HG02588 (cell line): ENCODE results near the gene ZNF324.
"Not testable (repeated sequence)": the region's sequence is repeated elsewhere in the genome, so short reads cannot be mapped to it uniquely, and the experiment has no call there.

Source experiments
- ATAC-seq: cut with Tn5 transposase; IDR thresholded peaks from one replicate; pipeline ENCODE4 v1.9.1; 2021; ENCODE audit warnings: mild to moderate bottlenecking, moderate library complexity; ENCODE audit not compliant: unreplicated experiment

ZNF324 gene

DNA sequence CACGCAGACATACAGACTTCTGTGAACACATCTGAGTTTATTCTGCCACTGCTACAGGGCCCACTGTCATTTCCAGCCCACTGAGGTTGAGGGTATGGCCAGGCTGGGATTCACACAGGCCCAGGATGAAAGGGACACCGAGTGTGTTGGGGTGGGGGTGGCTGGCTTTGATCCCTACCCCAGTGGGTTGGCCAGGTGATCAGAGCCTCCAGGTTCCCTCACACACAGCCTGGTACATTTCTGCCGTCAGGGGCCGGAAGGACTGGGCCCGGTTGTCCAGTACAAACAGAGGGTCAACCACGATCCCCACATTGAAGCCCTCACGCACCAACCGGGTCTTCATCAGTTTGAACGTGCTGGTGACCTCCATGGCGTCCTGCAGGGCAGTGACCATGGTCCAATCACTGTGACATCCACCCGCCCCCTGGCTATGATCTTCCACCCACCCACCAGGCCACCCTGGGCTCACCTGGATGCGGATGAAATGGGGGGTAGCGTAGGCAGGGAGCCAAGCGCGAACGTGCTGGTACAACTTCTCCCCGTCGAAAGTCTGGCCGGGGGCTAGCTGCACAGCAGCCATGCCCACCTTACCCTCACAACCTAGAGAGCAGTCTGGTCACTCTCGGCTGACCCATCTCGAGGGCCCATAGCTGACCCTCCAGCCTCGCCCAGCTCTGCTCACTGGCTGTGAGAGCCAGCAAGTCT is 31.6 kb downstream of the ZNF324 start:
- ATAC-seq: no peak

DNA sequence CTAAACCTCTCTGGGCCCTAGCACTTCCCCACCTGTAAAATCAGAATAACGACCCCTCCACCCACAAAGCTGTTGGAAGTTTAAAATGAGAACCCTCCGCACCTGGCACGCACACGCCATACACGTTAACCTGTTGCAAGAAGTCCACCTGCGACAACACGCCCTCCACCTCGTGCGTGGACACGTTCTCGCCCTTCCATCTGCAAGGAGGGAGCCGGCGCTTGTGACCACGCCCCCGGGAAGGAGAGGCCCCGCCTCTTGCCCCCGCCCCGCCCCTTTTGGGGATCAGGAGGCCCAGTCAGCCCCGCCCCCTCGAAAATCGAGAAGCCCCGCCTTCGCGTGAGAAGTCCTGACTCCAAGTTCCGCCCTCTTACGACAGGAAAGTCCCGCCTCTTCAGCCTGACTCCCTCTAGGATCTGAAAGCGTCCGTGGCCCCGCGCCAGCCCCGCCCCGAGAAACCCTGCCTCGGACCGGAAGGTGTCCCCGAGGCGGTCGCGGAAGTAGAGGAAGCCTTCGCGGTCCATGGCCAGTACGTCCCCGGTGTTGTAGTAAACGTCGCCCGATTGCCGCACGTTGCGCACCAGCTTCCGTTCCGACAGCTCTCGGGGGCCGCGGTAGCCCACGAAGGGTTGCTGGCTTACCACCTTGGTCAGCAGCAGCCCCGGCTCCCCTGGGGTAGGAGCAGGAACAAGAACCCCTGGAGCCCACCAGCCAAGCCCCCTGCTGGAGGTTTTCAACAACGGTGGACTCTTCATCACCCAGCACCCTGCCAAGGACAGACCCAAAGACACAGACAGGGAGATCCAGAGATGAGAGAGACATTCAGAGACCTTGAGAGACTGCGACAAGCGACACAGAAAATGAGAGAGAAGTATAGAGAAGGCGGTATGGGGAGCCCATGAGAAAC is 32.4 kb downstream of the ZNF324 start:
- peak; percentile 88 for ATAC-seq

DNA sequence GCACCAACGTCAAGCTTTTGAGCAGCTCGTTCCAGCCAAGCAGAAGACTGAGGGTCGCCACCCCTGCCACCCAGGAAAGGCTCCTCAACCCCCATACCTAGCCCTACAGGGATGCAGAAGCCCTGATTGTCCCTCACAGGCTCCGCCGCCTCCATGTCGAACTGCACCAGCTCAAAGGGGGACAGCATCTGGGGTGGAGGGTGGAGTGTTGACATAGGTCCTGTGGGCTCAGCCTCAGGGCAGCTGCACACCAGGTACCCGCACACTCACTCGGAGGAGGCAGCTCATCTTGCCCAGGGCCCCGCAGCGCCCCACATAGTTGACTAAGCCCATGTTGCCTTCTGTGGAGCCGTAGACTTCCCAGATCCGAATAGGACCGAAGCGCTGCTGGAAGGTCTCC is 33.4 kb downstream of the ZNF324 start:
- no peak for ATAC-seq

DNA sequence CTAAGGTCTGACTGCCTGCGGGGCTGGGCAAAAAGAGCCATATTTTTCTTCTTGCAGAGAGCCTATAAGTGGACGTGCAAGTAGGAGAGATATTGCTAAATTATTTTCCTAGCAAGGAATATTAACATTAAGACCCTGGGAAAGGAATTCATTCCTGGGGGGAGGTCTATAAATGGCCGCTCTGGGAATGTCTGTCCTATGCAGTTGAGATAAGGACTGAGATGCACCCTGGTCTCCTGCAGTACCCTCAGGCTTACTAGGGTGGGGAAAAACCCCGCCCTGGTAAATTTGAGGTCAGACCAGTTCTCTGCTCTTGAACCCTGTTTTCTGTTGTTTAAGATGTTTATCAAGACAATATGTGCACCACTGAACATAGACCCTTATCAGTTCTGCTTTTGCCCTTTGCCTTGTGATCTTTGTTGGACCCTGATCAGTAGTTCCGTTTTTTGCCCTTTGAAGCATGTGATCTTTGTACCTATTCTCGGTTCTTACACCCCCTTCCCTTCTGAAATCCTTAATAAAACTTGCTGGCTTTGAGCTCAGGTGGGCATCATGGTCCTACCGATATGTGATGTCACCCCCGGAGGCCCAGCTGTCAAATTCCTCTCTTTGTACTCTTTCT is 40.8 kb downstream of the ZNF324 start:
- ATAC-seq: not testable (repeated sequence)

DNA sequence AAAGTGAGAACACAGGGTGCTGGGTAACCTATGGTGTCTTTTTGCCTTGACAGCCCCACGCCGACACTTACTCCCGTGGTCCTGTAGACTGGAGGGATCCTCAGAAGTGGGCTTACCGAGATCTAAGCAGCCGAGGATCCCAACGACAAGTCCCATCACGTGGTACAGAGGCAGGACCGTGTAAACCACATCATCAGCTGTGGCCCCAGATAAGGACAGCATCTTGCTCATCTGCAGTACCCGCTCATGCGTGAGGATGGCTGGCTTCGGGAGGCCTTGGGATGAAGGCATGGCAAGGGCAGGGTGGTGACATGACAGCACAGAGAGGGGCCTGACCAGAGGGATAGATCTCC is 42.8 kb downstream of the ZNF324 start:
- ATAC-seq: no peak

DNA sequence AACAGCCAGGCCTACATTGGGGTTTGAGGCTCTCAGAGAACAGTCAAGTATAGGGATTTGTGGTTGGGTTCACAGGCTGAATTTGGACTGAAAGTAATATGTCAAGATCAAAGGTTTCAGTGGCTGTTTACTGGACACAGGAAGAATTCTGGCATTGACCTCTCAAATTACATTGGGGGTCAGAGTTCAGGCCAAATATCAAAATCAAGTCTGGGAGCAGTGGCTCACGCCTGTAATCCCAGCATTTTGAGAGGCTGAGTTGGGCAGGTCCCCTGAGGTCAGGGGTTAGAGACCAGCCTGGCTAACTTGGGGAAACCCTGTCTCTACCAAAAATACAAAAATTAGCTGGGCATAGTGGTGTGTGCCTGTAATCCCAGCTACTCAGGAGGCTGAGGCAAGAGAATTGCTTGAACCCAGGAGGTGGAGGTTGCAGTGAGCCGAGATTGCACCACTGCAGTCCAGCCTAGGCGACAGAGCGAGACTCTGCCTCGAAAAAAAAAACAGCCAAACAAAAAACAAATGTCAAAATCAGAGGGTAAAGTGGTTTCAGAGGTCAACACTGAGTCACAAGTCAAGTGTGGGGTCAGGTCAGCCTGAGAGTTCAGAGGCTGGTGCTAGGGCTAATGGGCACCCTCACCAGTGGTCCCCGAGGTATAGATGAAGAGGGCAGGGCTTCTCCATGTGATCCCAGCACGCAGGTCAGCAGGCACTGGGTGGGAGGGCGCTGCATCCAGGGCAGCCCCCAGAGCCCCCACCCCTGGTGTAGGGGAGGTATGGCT is 43.4 kb downstream of the ZNF324 start:
- no peak for ATAC-seq

DNA sequence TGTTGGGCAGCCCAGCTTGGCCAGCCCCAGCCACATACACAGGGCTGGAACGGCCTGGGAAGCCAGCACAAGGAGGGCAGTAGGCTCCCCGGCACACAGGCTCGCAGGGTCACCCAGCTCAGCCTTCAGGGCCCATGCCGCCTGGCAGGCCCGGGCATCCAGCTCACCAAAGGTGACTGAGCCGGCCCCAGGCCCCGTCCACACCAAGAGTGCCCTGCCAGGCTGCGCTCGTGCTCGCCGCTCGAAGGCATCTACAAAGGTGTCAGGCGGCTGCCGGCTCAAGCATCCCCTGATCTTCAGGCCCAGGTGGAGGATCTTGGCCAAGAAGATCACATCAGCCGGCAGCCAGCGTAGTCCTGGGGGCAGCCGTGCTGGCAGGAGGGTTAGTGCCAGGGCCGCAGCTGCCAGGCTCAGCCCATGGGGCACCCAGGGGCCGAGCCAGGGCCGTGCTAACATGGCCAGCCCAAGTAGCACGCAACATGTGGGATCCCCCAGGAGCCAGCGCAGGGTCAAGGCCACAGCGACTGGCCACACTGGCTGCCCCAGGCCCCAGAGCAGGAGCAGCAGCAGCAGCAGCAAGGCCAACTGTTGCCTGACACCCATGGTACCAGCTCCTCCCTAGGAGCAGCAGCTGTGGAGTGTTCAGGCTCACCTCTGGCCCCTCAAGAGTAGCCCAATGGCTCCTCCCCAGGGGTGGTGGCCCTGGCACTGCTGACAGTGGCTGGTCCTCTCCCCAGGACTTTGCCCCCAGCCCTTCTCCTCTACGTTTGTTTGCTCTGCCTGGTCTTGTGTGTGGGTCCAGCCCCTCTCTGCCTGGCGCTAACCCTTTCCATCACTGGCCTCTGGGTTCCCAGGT is 44.7 kb downstream of the ZNF324 start, which contains the start of gene SLC27A5:
SLC27A5 (minus strand) TSS at position 640 of the 856 bp plus-strand sequence; CDS start at position 603, 37 bp downstream.
- ATAC-seq: no peak

DNA sequence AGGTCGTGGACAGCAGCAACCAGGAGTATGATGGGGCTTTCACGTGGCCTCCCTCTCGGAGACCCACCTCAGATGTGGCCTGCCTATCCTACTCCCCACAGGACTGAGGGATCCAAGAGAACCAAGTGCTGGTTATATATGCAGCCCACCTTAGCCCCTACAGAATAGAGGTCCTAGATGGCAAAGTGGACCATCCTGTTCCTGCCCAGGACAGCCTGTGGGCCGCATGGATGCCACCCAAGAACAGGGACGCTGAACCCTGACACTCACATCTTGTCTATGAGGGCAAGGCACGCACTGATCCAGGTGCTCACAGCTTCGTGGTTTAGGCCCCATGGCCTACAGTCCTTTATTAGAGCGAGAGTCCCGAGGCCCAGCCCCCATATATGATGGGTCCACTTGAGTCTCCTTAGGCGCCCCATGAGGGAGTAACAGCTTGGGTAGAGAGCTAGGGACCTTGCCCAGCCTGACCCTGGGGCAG is 46.4 kb downstream of the ZNF324 start:
- no peak for ATAC-seq

DNA sequence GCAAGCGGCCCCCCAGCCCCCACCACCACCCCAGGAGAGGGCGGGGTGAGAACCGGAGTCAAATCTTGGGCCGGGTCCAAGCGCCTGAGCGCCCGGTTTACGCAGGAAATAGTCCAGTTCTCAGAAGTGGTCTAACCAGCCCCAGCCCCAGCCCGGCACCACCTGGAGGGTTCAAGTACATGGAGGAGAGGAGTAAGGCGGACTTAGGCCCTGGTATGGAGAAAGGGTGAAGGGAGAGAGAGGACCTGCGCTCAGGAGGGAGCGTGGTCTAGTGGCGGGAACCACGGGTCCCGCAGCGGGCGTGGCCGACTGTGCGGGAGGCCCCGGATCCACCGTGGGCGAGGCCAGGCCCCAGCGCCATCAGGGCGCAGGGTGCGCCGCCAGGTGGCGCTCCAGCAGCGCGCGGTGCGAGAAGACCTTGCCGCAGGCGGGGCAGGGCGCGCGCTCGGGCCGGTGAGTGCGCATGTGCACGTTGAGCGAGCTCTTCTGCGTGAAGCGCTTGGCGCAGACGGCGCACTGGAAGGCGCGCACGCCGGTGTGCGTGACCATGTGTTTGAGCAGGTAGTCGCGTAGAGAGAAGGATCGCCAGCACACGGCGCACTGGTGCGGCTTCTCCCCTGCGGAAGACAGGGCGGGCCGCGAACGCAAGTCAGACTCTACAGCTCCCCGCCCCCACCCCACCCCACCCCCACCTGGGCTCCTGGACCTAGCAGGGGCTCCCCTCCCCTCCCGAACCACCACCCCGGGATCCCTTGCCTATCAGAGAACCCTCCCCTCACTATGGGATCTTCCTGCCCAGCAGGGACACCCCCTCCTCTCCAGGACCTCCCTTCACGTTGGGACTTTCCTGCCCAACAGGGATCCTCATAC is 47.0 kb downstream of the ZNF324 start:
- peak; percentile 68 for ATAC-seq

DNA sequence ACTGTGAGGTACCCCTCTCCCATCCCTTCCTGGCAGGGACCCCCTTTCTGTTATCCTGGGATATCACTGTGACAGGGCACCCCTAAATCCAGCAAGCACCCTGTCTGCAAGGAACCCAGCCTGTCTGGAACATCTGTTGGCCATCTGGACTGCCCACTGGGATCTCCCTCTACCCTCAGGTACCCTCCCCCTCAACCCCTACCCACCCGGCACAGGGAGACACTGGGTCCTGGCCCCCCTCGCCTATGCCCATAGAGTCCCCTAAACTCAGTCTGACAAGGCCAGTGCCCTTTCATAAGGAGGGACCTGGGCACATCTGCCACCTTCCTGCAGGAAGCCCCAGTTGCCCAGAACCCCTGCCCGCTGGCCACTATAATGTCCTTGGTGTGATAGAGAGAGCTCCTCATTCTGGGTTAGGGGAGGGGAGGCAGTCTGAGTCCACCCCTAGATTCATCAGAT is 47.7 kb downstream of the ZNF324 start:
- ATAC-seq: no peak

DNA sequence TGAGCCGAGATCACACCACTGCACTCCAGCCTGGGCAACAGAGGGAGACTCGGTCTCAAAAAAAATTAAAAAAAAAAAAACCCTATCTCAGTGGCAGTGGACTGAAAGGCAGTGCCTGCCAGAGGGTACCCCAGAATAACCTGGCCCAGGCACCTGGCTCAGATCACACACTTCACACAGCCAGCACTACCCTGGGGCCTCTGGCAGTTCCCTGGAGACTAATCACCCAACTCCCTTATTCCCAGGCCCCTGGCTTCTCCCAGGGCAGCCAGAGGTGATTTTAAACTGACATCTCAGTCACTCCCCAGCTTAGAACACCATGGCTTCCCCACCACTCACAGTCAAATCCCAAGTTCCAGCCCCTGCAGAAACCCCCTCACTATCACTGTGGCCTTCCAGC is 48.4 kb downstream of the ZNF324 start:
- no peak for ATAC-seq

DNA sequence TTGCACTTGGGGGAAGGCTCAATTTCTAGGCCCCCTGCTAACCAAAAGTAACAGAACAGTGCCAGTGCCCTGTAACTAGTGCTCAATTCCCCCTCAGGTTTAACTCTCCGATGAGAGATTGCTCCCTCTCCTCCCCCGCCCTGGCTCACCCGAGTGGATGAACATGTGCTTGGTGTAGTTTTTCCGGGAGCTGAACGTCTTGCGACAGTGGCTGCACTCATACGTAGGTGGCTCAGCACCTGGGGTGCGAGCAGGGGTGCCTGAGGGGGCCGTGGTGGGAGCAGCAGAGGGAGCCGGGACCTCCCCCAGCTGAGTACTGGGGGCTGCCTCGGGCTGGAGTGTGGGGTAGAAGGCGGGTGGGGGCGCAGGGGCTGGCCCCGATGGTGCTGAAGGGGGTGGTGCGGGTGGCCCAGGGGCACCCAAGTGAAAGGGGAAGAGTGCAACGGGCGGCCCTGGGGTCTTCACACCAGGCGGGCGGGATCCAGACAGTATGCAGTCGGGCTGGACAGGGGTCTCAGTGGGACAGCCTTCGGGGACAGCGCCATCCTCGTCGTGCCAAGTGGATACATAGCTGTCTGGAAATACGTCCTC is 49.5 kb downstream of the ZNF324 start:
- no peak for ATAC-seq

DNA sequence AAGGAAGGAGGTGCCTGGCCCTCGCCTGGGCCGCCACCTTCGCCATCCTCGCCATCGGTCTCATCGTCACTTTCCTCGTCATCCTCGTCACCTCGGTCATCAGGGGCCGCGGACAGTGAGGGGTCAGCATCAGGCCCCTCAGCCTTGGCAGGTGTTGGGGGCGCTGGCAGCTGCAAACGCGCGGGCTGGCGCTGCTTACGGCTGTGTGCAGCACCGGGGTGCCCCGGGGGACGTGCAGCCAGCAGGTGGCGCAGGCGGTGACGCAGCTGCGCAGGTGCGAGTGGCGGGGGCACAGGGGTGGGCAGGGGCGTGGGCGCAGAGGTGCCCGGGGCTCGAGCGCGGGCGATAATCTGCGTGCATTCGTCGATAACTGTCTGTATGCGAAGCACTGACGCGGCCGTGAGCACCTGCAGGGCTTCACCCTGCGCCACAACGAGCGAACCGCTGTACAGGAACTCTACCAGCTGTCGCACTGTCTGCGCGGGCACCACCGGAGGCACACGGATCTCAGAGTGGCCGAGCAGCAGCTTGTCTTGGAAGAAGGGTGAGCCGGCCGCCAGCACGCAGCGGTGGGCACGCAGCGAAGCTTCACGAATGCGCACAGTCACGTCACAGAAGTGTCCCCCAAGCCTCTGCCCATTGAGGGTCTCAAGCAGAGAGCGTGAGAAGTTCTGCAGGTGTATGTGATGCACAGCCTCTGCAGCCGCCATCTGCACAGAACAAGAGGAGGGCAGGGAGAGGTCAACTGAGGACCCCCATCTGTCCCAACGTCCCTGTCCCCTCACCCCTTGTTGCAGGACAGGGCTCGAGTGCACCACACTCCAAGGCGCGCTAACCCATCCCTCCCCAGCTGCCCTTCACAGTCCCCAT is 50.3 kb downstream of the ZNF324 start:
- no peak for ATAC-seq

DNA sequence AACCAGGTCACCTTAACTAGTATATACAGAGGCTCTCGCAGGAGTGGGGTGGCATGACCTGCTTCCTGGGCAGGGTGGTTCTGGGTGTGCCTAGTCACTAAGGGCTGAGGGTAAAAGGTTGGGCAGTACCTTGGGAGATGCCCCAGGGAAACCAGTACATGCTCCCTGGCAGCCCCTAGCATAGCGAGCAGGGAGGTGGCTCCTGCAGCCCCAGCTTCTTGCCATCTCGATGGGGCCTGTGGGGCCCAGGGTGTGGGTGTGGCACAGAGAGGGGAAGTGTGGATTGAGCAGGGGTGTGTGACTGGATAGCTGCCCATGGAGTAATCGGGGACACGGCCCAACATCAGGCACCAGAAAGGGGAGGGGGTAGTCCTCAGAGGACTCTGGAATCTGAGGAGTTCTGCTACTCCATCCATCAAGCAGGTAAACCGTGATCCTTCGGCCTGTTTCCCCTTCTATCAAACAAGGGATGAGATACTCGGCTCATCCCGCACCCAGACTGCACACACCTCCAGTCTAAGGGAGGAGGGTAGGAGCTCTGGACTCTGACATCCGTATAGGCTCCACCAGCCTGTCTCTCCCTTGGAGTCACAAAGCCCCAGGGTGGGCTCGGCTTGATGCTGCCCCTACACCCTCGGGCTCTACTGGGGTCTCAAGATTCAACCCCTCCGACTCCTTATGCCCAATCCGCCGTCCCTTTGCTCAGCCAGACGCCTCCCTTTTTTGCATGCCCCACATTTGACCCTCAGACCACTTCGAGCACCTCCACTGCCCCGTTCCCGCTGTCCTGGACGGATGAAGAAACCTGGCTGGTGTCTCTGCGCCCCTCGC is 51.6 kb downstream of the ZNF324 start:
- ATAC-seq: no peak

DNA sequence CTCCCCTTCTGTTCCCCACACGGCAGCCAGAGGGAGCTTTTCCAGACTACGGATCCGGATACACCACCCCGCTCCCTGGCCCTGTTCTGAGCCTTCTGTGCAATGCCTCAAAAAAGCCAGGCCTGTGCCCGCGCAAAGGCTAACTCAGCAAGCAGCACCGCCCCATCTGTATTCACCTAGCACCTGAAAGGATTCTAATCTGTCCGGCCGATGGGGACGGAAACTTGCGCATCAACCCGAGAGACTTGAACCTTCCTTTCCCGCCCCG is 52.1 kb downstream of the ZNF324 start:
- no peak for ATAC-seq

DNA sequence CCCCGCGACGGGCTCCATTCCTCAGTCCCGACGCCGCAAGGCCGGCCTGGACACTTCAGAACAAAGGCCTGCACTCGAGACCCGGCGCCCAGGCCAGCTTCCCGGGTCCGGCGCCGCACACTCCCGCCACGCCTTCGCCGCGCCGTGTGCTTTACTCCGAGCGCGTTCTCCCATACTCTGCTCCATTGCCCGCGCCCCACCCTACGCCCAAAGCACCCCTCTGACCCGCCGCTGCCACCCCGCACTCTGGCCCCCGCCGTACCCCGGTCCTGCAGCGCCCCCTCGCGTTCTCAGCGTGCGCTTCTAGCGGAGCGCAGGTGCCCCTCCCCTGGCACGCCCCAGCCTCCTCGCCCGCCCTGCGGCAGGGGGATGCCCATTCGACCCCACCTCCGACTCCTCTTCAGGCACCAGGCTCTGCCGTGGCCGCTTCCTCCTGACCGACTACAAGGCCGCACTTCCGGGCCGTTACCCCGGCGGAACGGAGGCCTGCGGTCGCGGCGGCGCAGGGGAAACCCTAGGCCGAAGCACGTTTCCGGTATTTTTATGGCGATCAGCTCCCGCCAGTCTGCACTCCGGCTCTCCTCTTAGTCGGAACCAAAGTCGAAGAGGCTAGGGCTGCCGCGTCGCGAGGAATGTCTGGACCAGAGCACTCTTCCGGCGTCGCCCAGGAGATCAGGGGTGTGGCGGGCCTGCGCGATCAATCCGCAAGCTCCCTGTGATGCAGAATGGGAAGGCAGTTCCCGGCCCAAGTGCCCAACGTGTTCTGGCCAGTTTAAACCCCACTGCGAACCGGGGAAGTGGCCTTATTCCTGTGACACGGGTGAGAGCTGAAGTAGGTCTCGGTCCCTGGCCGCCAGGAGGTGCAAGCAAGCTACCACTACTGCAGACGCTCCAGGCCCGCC is 52.7 kb downstream of the ZNF324 start, which contains the start of gene ZBTB45:
ZBTB45 (minus strand) TSS at position 456 of the 902 bp plus-strand sequence. CDS start 2,137 bp downstream, outside the sequence.
- ATAC-seq: peak; percentile 75
